HEK293T (cell line): ENCODE results near the gene TBX20.
"Not testable (repeated sequence)": the region's sequence is repeated elsewhere in the genome, so short reads cannot be mapped to it uniquely, and the experiment has no call there.

Source experiments
- CTCF ChIA-PET: fragments of 350-600 bp; formaldehyde crosslinking; extraction: SDS; loops from one replicate; lab custom pipeline; 2021; ENCODE audit warnings: antibody characterized with exemption, inconsistent platforms; lab: Yijun Ruan, JAX
- POLR2A ChIA-PET: fragments of 350-600 bp; formaldehyde crosslinking; extraction: SDS; loops from one replicate; lab custom pipeline; 2020; ENCODE audit warnings: antibody characterized with exemption, inconsistent platforms; lab: Yijun Ruan, JAX
- DNase-seq: peaks from one replicate; pipeline ENCODE4 v3.0.0; 2012; ENCODE audit warnings: mixed read lengths; ENCODE audit errors: extremely low spot score

TBX20 gene

GRCh38 chr7:35167158-35167557, 86.7 kb downstream of the TBX20 start:
- DNase-seq, CTCF ChIA-PET, POLR2A ChIA-PET: not testable (repeated sequence)

- CTCF ChIA-PET, DNase-seq, POLR2A ChIA-PET: not testable (repeated sequence)
Observed at GRCh38 chr7:35161059-35161740, 92.7 kb downstream of the TBX20 start.
